Panc1 (cell line): ENCODE results near the gene PKNOX2. TPM values are rescaled to one million over a fixed set of nuclear protein-coding genes. Genes with fewer than 3 reads are reported as not detected.
A peak's percentile ranks its signal among the peaks of the same experiment; 100 is the strongest.

ENCODE experiments used
- ATAC-seq: fragments of 200-7000 bp; cut with Tn5 transposase; 2 replicates; pipeline ENCODE4 v1.9.1; 2020; ENCODE audit warnings: mild to moderate bottlenecking, moderate library complexity
- BruUV-seq: library from RNA; stranded (reverse); fragments of 400-500 nt; replicated peaks from 2 replicates; lab custom pipeline; 2021; lab: Mats Ljungman, UMichigan
- CTCF ChIA-PET: fragments of 300-600 bp; sonication (Branson Sonifier 250); formaldehyde crosslinking; loops from one replicate; lab custom pipeline; 2022; ENCODE audit warnings: antibody characterized with exemption; lab: Charles Lee
- POLR2A ChIA-PET: fragments of 300-600 bp; sonication (Branson Sonifier 250); formaldehyde crosslinking; loops from one replicate; lab custom pipeline; 2022; ENCODE audit warnings: antibody characterized with exemption; lab: Charles Lee
- DNase-seq: peaks from one replicate; pipeline ENCODE4 v3.0.0-alpha.2; 2010; ENCODE audit warnings: low read depth, low spot score
- H3K27ac ChIP-seq: 2 replicates; pipeline ENCODE4 v1.5.1; 2011; ENCODE audit warnings: mild to moderate bottlenecking, low read length, inconsistent platforms
- H3K27me3 ChIP-seq: fragments of 200-500 bp; sonication (Bioruptor generic); 2 replicates; pipeline ENCODE4 v1.6.0; 2014; ENCODE audit warnings: low read length, inconsistent platforms; ENCODE audit not compliant: control insufficient read depth, insufficient read depth
- H3K36me3 ChIP-seq: fragments of 200-500 bp; sonication (Bioruptor generic); 2 replicates; pipeline ENCODE4 v1.5.1; 2014; ENCODE audit warnings: inconsistent platforms, mild to moderate bottlenecking, low read length, moderate library complexity; ENCODE audit not compliant: control insufficient read depth, insufficient read depth
- H3K4me1 ChIP-seq: 2 replicates; pipeline ENCODE4 v1.5.1; 2011; ENCODE audit warnings: inconsistent platforms, mild to moderate bottlenecking, low read length, moderate library complexity; ENCODE audit not compliant: control insufficient read depth, insufficient read depth
- H3K4me3 ChIP-seq, 2 experiments: 2 replicates each; pipeline ENCODE4 v1.5.1; 2011 to 2012; ENCODE audit warnings: low read depth in 2 of 2, low read length in 2 of 2, mild to moderate bottlenecking in 2 of 2, inconsistent platforms in 1 of 2, moderate library complexity in 1 of 2
- H3K9me3 ChIP-seq: fragments of 200-500 bp; sonication (Bioruptor generic); 2 replicates; pipeline ENCODE4 v1.5.1; 2014; ENCODE audit warnings: low read depth, mild to moderate bottlenecking, inconsistent platforms, low read length, moderate library complexity; ENCODE audit not compliant: control insufficient read depth, insufficient read depth
- CTCF ChIP-seq: fragments of 450-650 bp; IDR thresholded peaks from 2 replicates; pipeline ENCODE4 v1.5.1; 2017; ENCODE audit warnings: mild to moderate bottlenecking
- POLR2AphosphoS5 ChIP-seq: IDR thresholded peaks from 2 replicates; pipeline ENCODE4 v1.6.1; 2012; ENCODE audit warnings: mild to moderate bottlenecking, low read depth, low read length, moderate library complexity
- REST ChIP-seq, 2 experiments: IDR thresholded peaks; 2 replicates each; pipeline ENCODE4 v1.6.1; 2011 to 2012; ENCODE audit warnings: low read depth in 2 of 2, control low read depth in 1 of 2, low read length in 1 of 2, mild to moderate bottlenecking in 1 of 2, moderate library complexity in 1 of 2; ENCODE audit not compliant: insufficient read depth in 1 of 2
- SIN3A ChIP-seq: IDR thresholded peaks from 2 replicates; pipeline ENCODE4 v1.6.1; 2012; ENCODE audit warnings: low read depth, mild to moderate bottlenecking, low read length, moderate library complexity, borderline replicate concordance; ENCODE audit not compliant: insufficient read depth
- TCF7L2 ChIP-seq: IDR thresholded peaks from 2 replicates; pipeline ENCODE4 v1.6.1; 2011; ENCODE audit warnings: mild to moderate bottlenecking, low read depth, low read length, inconsistent platforms
- in situ Hi-C: cut with HindIII; loops from 2 replicates; pipeline ENCODE4 v1.10.0; 2016; ENCODE audit warnings: low sequenced_read_pairs, low pct_unique_long_range_greater_than_20kb
- intact Hi-C: fragments of 100-400 bp; cut with micrococcal nuclease; formaldehyde crosslinking; loops from one replicate; pipeline ENCODE4 v1.10.0; 2022; ENCODE audit not compliant: unreplicated experiment
- total RNA-seq: library from RNA; stranded (reverse); gene quantifications from one replicate; pipeline ENCODE4 v1.2.1, GENCODE V29; 2021; ENCODE audit not compliant: unreplicated experiment

Gene PKNOX2
- total RNA-seq, 1 experiment from 2014 or later, result not detected

- H3K4me3 ChIP-seq, result no peak overlapping the region
- no peaks in the 10 kb centered on the region for H3K9me3 ChIP-seq
- no TSS peak for BruUV-seq
- ATAC-seq (no peak), DNase-seq (no peak)
- in situ Hi-C loops (no loop called here), intact Hi-C loops (no loop called here)
- TF ChIP-seq TCF7L2 (no peak), REST (IDR thresholded peaks at IDR 0.05; ENCODE audit: insufficient read depth in 1 of 2, low read depth in 2 of 2, low read length in 1 of 2) (no peak), POLR2AphosphoS5 (no peak), SIN3A (no peak), CTCF (no peak)
- CTCF ChIA-PET, result no interaction called here
- no peaks in the 10 kb centered on the region for H3K27me3 ChIP-seq
- no peaks in the 10 kb centered on the region for H3K36me3 ChIP-seq
- POLR2A ChIA-PET, result no interaction called here
- H3K27ac ChIP-seq, result no peak overlapping the region
- H3K4me1 ChIP-seq, result peaks cover 5% of the 10 kb centered on the region; the same call in 1 of the 2 replicates
Measured at GRCh38 chr11:125455851-125456250, 291.3 kb downstream of the PKNOX2 start.

GRCh38 chr11:125457814-125458343 is 293.3 kb downstream of the PKNOX2 start:
- Histone ChIP-seq H3K4me3 (no peak overlapping the region), H3K27ac (no peak overlapping the region), H3K36me3 (no peaks in the 10 kb centered on the region), H3K27me3 (peaks cover 5% of the 10 kb centered on the region; the same call in 1 of the 2 replicates), H3K4me1 (no peaks in the 10 kb centered on the region), H3K9me3 (no peaks in the 10 kb centered on the region)
- ATAC-seq (peak; percentile 75), DNase-seq (no peak)
- no peak for TF ChIP-seq REST (IDR thresholded peaks at IDR 0.05; ENCODE audit: insufficient read depth in 1 of 2, low read depth in 2 of 2, low read length in 1 of 2)
- ChIA-PET CTCF (no interaction called here), POLR2A (no interaction called here)
- in situ Hi-C loops, result no loop called here
- intact Hi-C loops, result no loop called here
- BruUV-seq, result no TSS peak
